ENCODE results near the gene OR2A7.
"Not testable (repeated sequence)": the region's sequence is repeated elsewhere in the genome, so short reads cannot be mapped to it uniquely, and the experiment has no call there.

OR2A7 gene

DNA sequence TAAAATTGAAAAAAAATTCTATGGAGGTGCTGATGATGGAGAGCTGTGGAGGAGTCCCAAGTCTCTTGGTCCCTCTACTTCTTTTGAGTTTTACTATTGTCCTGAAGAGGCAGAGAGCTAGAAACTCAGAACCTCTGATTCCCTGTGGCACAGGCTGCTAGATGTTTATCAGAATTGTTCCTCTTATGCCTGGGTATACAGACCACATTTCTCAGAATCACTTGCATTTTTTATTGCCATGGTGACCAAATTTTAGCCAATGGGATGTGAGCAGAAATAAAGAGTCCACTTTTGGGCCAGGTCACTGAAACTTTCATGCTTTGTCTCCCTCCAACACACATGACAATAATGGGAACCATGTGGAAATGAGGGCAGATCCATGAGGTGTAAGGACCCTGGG is 40.9 kb downstream of the OR2A7 start:
- ATAC-seq, H3K36me3 Mint-ChIP-seq, H3K27me3 Mint-ChIP-seq, H3K27ac Mint-ChIP-seq, H3K9me3 Mint-ChIP-seq, H3K4me3 Mint-ChIP-seq, H3K4me1 Mint-ChIP-seq: not testable (repeated sequence)

DNA sequence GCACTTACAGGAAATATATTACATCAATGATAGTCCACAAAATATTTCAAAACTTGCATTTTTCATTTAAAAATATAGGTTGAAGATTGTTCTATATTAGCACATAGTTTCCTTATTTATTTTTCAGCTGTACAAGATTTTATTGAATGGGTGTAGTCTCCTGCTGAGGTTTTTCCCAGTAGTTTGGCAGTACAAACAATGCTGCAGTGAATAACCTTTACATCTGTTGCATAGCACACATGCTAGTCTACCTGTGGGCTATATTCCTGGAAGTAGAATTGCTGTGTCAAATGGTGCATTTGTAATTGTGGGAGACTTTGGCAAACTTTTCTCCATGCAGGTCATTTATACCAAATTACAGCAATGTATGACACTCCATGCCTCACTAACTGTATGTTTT is 44.1 kb downstream of the OR2A7 start:
- H3K36me3 Mint-ChIP-seq, H3K27ac Mint-ChIP-seq, H3K27me3 Mint-ChIP-seq: not testable (repeated sequence)

GRCh38 chr7:144219149-144219548 is 45.4 kb downstream of the OR2A7 start:
- H3K27me3 Mint-ChIP-seq, H3K9me3 Mint-ChIP-seq, H3K4me3 Mint-ChIP-seq, H3K27ac Mint-ChIP-seq, H3K4me1 Mint-ChIP-seq, H3K36me3 Mint-ChIP-seq: not testable (repeated sequence)
- ATAC-seq = peak; percentile 3

More for the DNA sequence above, 44.1 kb downstream of the OR2A7 start:
- not testable (repeated sequence) for H3K4me1 Mint-ChIP-seq, H3K4me3 Mint-ChIP-seq, H3K9me3 Mint-ChIP-seq, ATAC-seq

GRCh38 chr7:144218581-144218980 is 46.0 kb downstream of the OR2A7 start:
- not testable (repeated sequence) for H3K9me3 Mint-ChIP-seq, H3K36me3 Mint-ChIP-seq, H3K4me3 Mint-ChIP-seq, H3K4me1 Mint-ChIP-seq, H3K27me3 Mint-ChIP-seq, ATAC-seq, H3K27ac Mint-ChIP-seq

DNA sequence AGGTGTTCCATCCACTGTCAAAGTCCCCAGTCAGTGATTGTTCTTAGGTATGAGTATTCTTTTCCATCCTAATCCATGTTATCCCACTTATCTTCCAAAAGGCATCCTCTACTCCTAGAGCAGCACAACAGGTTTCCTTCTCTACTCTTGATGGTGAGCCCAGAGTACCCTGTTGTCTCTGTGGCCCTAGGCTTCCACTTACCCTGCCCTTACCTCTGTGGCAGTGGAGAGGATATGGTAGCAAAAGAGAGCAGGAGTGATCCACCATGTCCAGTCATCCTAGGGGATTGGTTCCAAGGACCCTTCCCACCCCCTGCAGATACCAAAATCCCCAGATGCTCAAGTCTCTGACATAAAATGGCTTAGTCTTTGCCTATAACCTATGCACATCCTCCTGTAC is 47.4 kb downstream of the OR2A7 start:
- peak; percentile 35 for ATAC-seq
- not testable (repeated sequence) for H3K27ac Mint-ChIP-seq, H3K4me1 Mint-ChIP-seq, H3K4me3 Mint-ChIP-seq, H3K36me3 Mint-ChIP-seq, H3K9me3 Mint-ChIP-seq, H3K27me3 Mint-ChIP-seq

Data from stimulated activated memory B cell treated with anti-CD40 and anti-IgM and Interleukin-4, amounts not matched to agents 10 μg/mL and 1 μg/mL and 100 μg/mL, for 72 hours (primary cell).